Transverse colon (tissue), 4 donors: Measurements from ENCODE around the gene PIGA. TPM values are rescaled to one million over a fixed set of nuclear protein-coding genes. Genes with fewer than 3 reads are reported as not detected.

Source experiments
- DNase-seq: peaks from one replicate; pipeline ENCODE4 v3.0.0-alpha.2; 2019
- H3K27ac ChIP-seq, 4 donors: fragments of 200-600 bp; sonication (generic); 2 replicates each; pipeline ENCODE4 v1.5.1; 2016 to 2018; ENCODE audit warnings: inconsistent platforms in 4 of 4
- H3K27me3 ChIP-seq: fragments of 200-600 bp; sonication (generic); 2 replicates; pipeline ENCODE4 v1.5.1; 2017; ENCODE audit warnings: inconsistent platforms
- H3K36me3 ChIP-seq, 4 donors: fragments of 200-600 bp; sonication (generic); 2 replicates each; pipeline ENCODE4 v1.5.1; 2017 to 2019; ENCODE audit warnings: inconsistent platforms in 4 of 4
- H3K4me1 ChIP-seq, 4 donors: fragments of 200-600 bp; sonication (generic); 2 replicates each; pipeline ENCODE4 v1.5.1; 2017 to 2020; ENCODE audit warnings: inconsistent platforms in 4 of 4
- H3K4me3 ChIP-seq, 4 donors: fragments of 200-600 bp; sonication (generic); 1 replicate in 1 of 4; 2 replicates in 3 of 4; pipeline versions ENCODE4 v1.5.1 to v1.6.1; 2017 to 2019; ENCODE audit warnings: inconsistent platforms in 4 of 4
- H3K9me3 ChIP-seq, 2 donors: fragments of 200-600 bp; sonication (generic); 2 replicates each; pipeline ENCODE4 v1.5.1; 2017 to 2019; ENCODE audit warnings: inconsistent platforms in 2 of 2
- CTCF ChIP-seq, 5 experiments: fragments of 200-600 bp in 3 of 5; fragments of 450-650 bp in 2 of 5; sonication (generic) in 3 of 5; IDR thresholded peaks; 1 replicate in 2 of 5; 2 replicates in 3 of 5; pipeline ENCODE4 v1.5.1; 2016 to 2017; ENCODE audit warnings: antibody characterized with exemption in 5 of 5, inconsistent platforms in 3 of 5, mild to moderate bottlenecking in 2 of 5, moderate library complexity in 1 of 5
- EP300 ChIP-seq: sonication (generic); formaldehyde crosslinking; IDR thresholded peaks from one replicate; pipeline ENCODE4 v1.6.1; 2017; ENCODE audit warnings: antibody characterized with exemption, low read depth
- POLR2A ChIP-seq: fragments of 450-650 bp; IDR thresholded peaks from one replicate; pipeline ENCODE4 v1.6.1; 2016; ENCODE audit warnings: antibody characterized with exemption, mild to moderate bottlenecking, moderate library complexity
- POLR2AphosphoS5 ChIP-seq, 3 donors: sonication (generic); formaldehyde crosslinking; IDR thresholded peaks; one replicate each; pipeline ENCODE4 v1.6.1; 2016; ENCODE audit warnings: antibody characterized with exemption in 3 of 3
- WGBS, 2 donors: methylation state at CpG; one replicate each; pipeline ENCODE4 v1.1.5; 2018; ENCODE audit warnings: low coverage in 1 of 2; 5-methylcytosine and 5-hydroxymethylcytosine counted together
- in situ Hi-C, 4 donors: fragments of 200-750 bp; cut with MboI; loops; one replicate each; pipeline versions ENCODE4 v1.15.0 to v1.15.1; 2017; ENCODE audit warnings: low sequenced_read_pairs in 3 of 4, low pct_ligation_motif_present in 1 of 4, low pct_unique_long_range_greater_than_20kb in 1 of 4
- intact Hi-C: fragments of 100-400 bp; cut with DNase I; formaldehyde crosslinking; loops from one replicate; pipeline ENCODE4 v1.15.1; 2023; ENCODE audit warnings: low total_unique reads
- total RNA-seq, 4 donors: library from RNA; depleted of rRNA; stranded (reverse); fragments of >200 nt; gene quantifications; one replicate each; pipeline ENCODE4 v1.1.0, GENCODE V29; 2016

Gene PIGA
- total RNA-seq, 4 donors from 2014 or later = 6.6 to 53.9 (median 12.7) TPM

- no peaks in the 10 kb centered on the region for H3K36me3 ChIP-seq
- no peaks in the 10 kb centered on the region for H3K27me3 ChIP-seq
- H3K4me3 ChIP-seq = no peak overlapping the region
- no peak overlapping the region for H3K27ac ChIP-seq
- TF ChIP-seq EP300 (no peak), CTCF (IDR thresholded peaks at IDR 0.05) (no peak), POLR2AphosphoS5 (IDR thresholded peaks at IDR 0.05) (no peak)
- H3K9me3 ChIP-seq = no peaks in the 10 kb centered on the region
- intact Hi-C loops (loop anchor here (5.0 kb wide), 1 partner anchor 123 kb away; no protein-coding TSS in a partner anchor), in situ Hi-C loops (loop anchor here in 3 of 4 donors (10.0 to 25.0 kb wide), 3 partner anchors 118 to 343 kb away; no protein-coding TSS in a partner anchor)
- H3K4me1 ChIP-seq = no peaks in the 10 kb centered on the region
- no peak for DNase-seq
Measured at GRCh38 chrX:15344106-15344505, 8.8 kb upstream of the PIGA start.

- no peak overlapping the region for H3K27ac ChIP-seq
- H3K9me3 ChIP-seq = no peaks in the 10 kb centered on the region
- H3K4me3 ChIP-seq = no peak overlapping the region
- intact Hi-C loops = loop anchor here (5.0 kb wide), 1 partner anchor 124 kb away; no protein-coding TSS in a partner anchor
- TF ChIP-seq CTCF (IDR thresholded peaks at IDR 0.05) (no peak), POLR2A (no peak), POLR2AphosphoS5 (IDR thresholded peaks at IDR 0.05) (no peak), EP300 (no peak)
- in situ Hi-C loops = loop anchor here in 3 of 4 donors (10.0 to 25.0 kb wide), 3 partner anchors 119 to 344 kb away; no protein-coding TSS in a partner anchor
- H3K36me3 ChIP-seq = no peaks in the 10 kb centered on the region
- H3K27me3 ChIP-seq = no peaks in the 10 kb centered on the region
- H3K4me1 ChIP-seq = no peaks in the 10 kb centered on the region
- DNase-seq = no peak
- 33 to 49% methylated on average over 1 to 5 of the region's 5 CpGs for WGBS, 2 donors
Measured at GRCh38 chrX:15343075-15343476, 7.8 kb upstream of the PIGA start.

GRCh38 chrX:15340867-15341266 is 5.5 kb upstream of the PIGA start:
- Histone ChIP-seq H3K4me1 (peaks cover 0 to 3% (median 1%) of the 10 kb centered on the region in 4 donors), H3K4me3 (no peak overlapping the region), H3K9me3 (no peaks in the 10 kb centered on the region), H3K27me3 (no peaks in the 10 kb centered on the region), H3K36me3 (no peaks in the 10 kb centered on the region), H3K27ac (no peak overlapping the region)
- intact Hi-C loops = loop anchor here (5.0 kb wide), 1 partner anchor 126 kb away; no protein-coding TSS in a partner anchor
- in situ Hi-C loops = loop anchor here in 3 of 4 donors (10.0 to 25.0 kb wide), 3 partner anchors 121 to 346 kb away; no protein-coding TSS in a partner anchor
- 95% methylated on average over 2 of the region's 2 CpGs; no CpG with 5 or more reads in 1 of the 2 donors for WGBS, 2 donors
- TF ChIP-seq POLR2A (no peak), EP300 (no peak), POLR2AphosphoS5 (IDR thresholded peaks at IDR 0.05) (no peak)
- no peak for DNase-seq

GRCh38 chrX:15336023-15336413 is 695 bp upstream of the PIGA start:
- Histone ChIP-seq H3K9me3 (no peaks in the 10 kb centered on the region), H3K4me3 (peak overlapping the region; percentile 5 to 50 (median 30)), H3K4me1 (peaks cover 0 to 8% (median 2%) of the 10 kb centered on the region in 4 donors), H3K27me3 (no peaks in the 10 kb centered on the region), H3K27ac (peak overlapping the region; percentile 30 to 93 (median 72)), H3K36me3 (no peaks in the 10 kb centered on the region)
- no peak for TF ChIP-seq POLR2AphosphoS5 (IDR thresholded peaks at IDR 0.05)
- no peak for TF ChIP-seq CTCF (IDR thresholded peaks at IDR 0.05)
- TF ChIP-seq EP300 = no peak
- TF ChIP-seq POLR2A = no peak
- WGBS, 2 donors = 41% methylated on average over 10 of the region's 10 CpGs; no CpG with 5 or more reads in 1 of the 2 donors
- intact Hi-C loops (no loop called here), in situ Hi-C loops (loop anchor here in 2 of 4 donors (25.0 kb wide), 2 partner anchors 126 to 351 kb away; no protein-coding TSS in a partner anchor)
- DNase-seq = peak; percentile 16
